ENCODE measurements around the gene LRCH4. TPM values are rescaled to one million over a fixed set of nuclear protein-coding genes. Genes with fewer than 3 reads are reported as not detected.
"Not testable (repeated sequence)": the region's sequence is repeated elsewhere in the genome, so short reads cannot be mapped to it uniquely, and the experiment has no call there.

LRCH4 gene
- polyA plus RNA-seq, 2 of the 4 experiments (the other 2 are of a cell fraction) = 5.5 to 17.1 TPM

- Histone ChIP-seq H3K4me1 (peaks cover 86% of the 10 kb centered on the region), H3K4me3 (no peak overlapping the region), H3K9me3 (no peaks in the 10 kb centered on the region), H3K27ac (peak overlapping the region; percentile 94 to 100), H3K4me2 (peak overlapping the region; percentile 98)
- DNase-seq (ENCODE audit: low read depth in 1 of 2, low spot score in 1 of 2) = no peak
- 89% methylated on average over 2 of the region's 5 CpGs for WGBS (ENCODE audit: missing lambda C conversion rate)
- POLR2A ChIA-PET = interaction anchor here (1.4 to 1.6 kb wide), 3 partner anchors 15 to 116 kb away, joined by 6 to 8 read pairs (median 7); partner anchors contain the start of genes FBXO24 and ZCWPW1
- no peak for TF ChIP-seq CTCF (IDR thresholded peaks at IDR 0.05)
- no peak for TF ChIP-seq ATOH8 (CRISPR knock-in tag; IDR thresholded peaks at IDR 0.05; ENCODE audit: low read depth)
- TF ChIP-seq ZSCAN20 (CRISPR knock-in tag; IDR thresholded peaks at IDR 0.05) = no peak
- TF ChIP-seq ESRRA (IDR thresholded peaks at IDR 0.05; ENCODE audit: borderline replicate concordance, low read length) = no peak
- no peak for TF ChIP-seq HOXB5 (CRISPR knock-in tag; IDR thresholded peaks at IDR 0.05)
- no peak for TF ChIP-seq SREBF2 (IDR thresholded peaks at IDR 0.05)
- TF ChIP-seq RARB (CRISPR knock-in tag; IDR thresholded peaks at IDR 0.05) = no peak
- TF ChIP-seq TP53 (CRISPR knock-in tag; IDR thresholded peaks at IDR 0.05) = no peak
- TF ChIP-seq JUN (IDR thresholded peaks at IDR 0.05) = no peak
- TF ChIP-seq CBX8 (IDR thresholded peaks at IDR 0.05) = no peak
- no peak for TF ChIP-seq HEYL (CRISPR knock-in tag; IDR thresholded peaks at IDR 0.05)
- no peak for ATAC-seq
- CTCF ChIA-PET = interaction anchor here (1.4 to 19.2 kb wide), 6 partner anchors 9 to 61 kb away, joined by 4 to 316 read pairs (median 6); partner anchors contain the start of genes FBXO24, LRCH4 and NYAP1
- no peak for FAIRE-seq
Observed at GRCh38 chr7:100544386-100544785, 41.5 kb downstream of the LRCH4 start.

GRCh38 chr7:100543586-100543985 lies 42.3 kb downstream of the LRCH4 start:
- Histone ChIP-seq H3K9me3 (no peaks in the 10 kb centered on the region), H3K4me3 (no peak overlapping the region), H3K4me2 (peak overlapping the region; percentile 98), H3K27ac (peak overlapping the region; percentile 94 to 100), H3K4me1 (peaks cover 82% of the 10 kb centered on the region)
- WGBS (ENCODE audit: missing lambda C conversion rate) = 80% methylated on average over 1 of the region's 1 CpG
- TF ChIP-seq SREBF2 (IDR thresholded peaks at IDR 0.05) (no peak), CHD2 (IDR thresholded peaks at IDR 0.05; ENCODE audit: low read length, partially characterized antibody) (no peak), RCOR1 (IDR thresholded peaks at IDR 0.05; ENCODE audit: low read depth, low read length) (no peak)
- DNase-seq (ENCODE audit: low read depth in 1 of 2, low spot score in 1 of 2) (no peak), FAIRE-seq (no peak), ATAC-seq (no peak)
- ChIA-PET POLR2A (no interaction called here), CTCF (interaction anchor here (1.0 to 19.2 kb wide), 7 partner anchors 10 to 74 kb away, joined by 4 to 316 read pairs (median 13); partner anchors contain the start of gene NYAP1)

GRCh38 chr7:100541309-100541708 lies 44.6 kb downstream of the LRCH4 start:
- ATAC-seq; DNase-seq (ENCODE audit: low read depth in 1 of 2, low spot score in 1 of 2); H3K4me3 ChIP-seq; FAIRE-seq; POLR2A ChIA-PET; H3K9me3 ChIP-seq: not testable (repeated sequence)
- Histone ChIP-seq H3K27ac (peak overlapping the region in 1 of 2 experiments; percentile 24; a peak in 3 of 6 replicates), H3K4me2 (0 out of 3 replicates have a peak overlapping the region, but pooled peaks have one; percentile 5), H3K4me1 (peaks cover 62% of the 10 kb centered on the region)
- 87% methylated on average over 7 of the region's 7 CpGs for WGBS (ENCODE audit: missing lambda C conversion rate)
- CTCF ChIA-PET = interaction anchor here (1.3 to 19.2 kb wide), 4 partner anchors 19 to 72 kb away, joined by 3 to 316 read pairs (median 16); partner anchors contain the start of gene NYAP1

GRCh38 chr7:100540073-100540723 lies 45.7 kb downstream of the LRCH4 start:
- 27% methylated on average over 6 of the region's 6 CpGs for WGBS (ENCODE audit: missing lambda C conversion rate)
- peaks cover 52% of the 10 kb centered on the region for H3K4me1 ChIP-seq

More at GRCh38 chr7:100540073-100540723, 45.7 kb downstream of the LRCH4 start:
- no peak for FAIRE-seq
- TF ChIP-seq FOSB (CRISPR knock-in tag; IDR thresholded peaks at IDR 0.05) (no peak), NFE2L2 (conservative IDR thresholded peaks at IDR 0.05; ENCODE audit: low read length) (no peak), HMGXB4 (CRISPR knock-in tag; IDR thresholded peaks at IDR 0.05; ENCODE audit: borderline replicate concordance) (no peak), EP300 (IDR thresholded peaks at IDR 0.05) (no peak), RAD21 (conservative IDR thresholded peaks at IDR 0.05 in 1 of 2, IDR thresholded peaks at IDR 0.05 in 1 of 2) (no peak), EHMT2 (IDR thresholded peaks at IDR 0.05; ENCODE audit: low read depth) (no peak), POLR2AphosphoS2 (conservative IDR thresholded peaks at IDR 0.05; ENCODE audit: low read length) (no peak), E2F6 (IDR thresholded peaks at IDR 0.05; ENCODE audit: borderline replicate concordance, low read depth) (no peak), ESRRA (IDR thresholded peaks at IDR 0.05; ENCODE audit: borderline replicate concordance, low read length) (no peak), TFCP2L1 (CRISPR knock-in tag; IDR thresholded peaks at IDR 0.05) (no peak), FOXS1 (CRISPR knock-in tag; IDR thresholded peaks at IDR 0.05) (no peak), SMC3 (IDR thresholded peaks at IDR 0.05) (no peak), HOXA7 (CRISPR knock-in tag; IDR thresholded peaks at IDR 0.05) (no peak)
- ATAC-seq = no peak
- peak; percentile 33 to 55 for DNase-seq (ENCODE audit: low read depth in 1 of 2, low spot score in 1 of 2)
- peak overlapping the region; percentile 71 to 88 for H3K27ac ChIP-seq
- ChIA-PET POLR2A (interaction anchor here (1.7 kb wide), 1 partner anchor 112 kb away, joined by 7 read pairs; the partner anchor contains the start of gene ZCWPW1), CTCF (interaction anchor here (0.6 to 19.2 kb wide), 3 partner anchors 20 to 57 kb away, joined by 7 to 316 read pairs (median 20); partner anchors contain the start of gene NYAP1)
- peak overlapping the region; percentile 68 for H3K4me3 ChIP-seq
- no peaks in the 10 kb centered on the region for H3K9me3 ChIP-seq
- H3K4me2 ChIP-seq = peak overlapping the region; percentile 98

Data from A549 (cell line).